Stimulated activated CD4-positive, alpha-beta T cell treated with anti-CD3 and anti-CD28 coated beads, Interleukin-15, amount 100 ng/mL, for 48 hours (primary cell): ENCODE results near the gene MUC13.

Experiments
- DNase-seq, 2 donors: peaks; one replicate each; pipeline ENCODE4 v3.0.0-alpha.2; 2020; ENCODE audit warnings: low read depth in 2 of 2

The MUC13 gene

DNA sequence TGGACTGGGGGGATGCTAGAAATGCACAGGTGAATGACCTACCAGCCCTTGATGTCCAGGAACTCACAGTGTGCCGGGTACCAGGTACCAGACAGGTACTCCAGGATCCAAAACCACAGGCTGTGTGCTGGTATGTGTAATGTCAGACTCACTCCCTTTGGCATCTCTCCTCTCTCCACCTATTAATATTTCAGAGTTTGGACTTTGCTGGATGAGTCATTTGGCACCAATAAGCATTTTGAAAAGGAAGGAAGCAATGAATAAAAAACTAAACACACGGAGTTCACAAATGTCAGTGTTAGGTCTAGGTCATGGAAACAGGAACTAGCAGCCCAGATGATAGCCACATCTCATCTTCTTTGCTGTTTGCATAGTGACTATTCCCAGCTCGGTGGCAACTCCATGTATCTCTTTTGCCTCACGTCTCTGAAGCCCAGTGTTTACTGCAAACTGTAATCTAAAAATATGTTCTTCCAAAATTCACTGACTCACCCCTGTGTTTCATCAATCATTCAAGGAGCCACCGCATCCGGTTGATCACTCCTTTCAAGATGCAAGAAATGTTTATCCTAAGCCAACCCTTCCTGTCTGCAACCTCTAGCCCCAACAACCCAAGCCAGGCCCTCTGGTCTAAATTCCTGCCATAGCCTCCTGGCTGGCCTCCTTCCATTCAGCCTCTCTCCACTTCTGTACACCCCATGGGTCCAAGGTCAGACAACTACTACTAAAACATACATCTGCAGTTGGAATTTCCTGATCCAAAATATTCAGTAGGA, 55.8 kb downstream of the MUC13 start:
- DNase-seq, result no peak

DNA sequence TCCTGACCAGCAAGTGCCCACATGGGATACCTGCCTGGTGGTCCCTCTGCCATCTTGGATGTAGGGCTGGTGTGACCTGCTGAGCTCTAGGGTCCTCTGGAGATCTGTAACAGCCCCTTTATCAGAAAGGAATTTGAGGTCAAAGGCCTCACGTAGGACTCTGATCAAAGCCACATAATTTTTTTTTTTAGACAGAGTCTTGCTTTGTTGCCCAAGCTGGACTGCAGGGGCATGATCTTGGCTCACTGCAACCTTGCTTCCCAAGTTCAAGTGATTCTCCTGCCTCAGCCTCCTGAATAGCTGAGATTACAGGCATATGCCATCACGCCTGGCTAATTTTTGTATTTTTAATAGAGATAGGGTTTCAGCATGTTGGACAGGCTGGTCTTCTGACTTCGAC, 56.9 kb downstream of the MUC13 start:
- no peak for DNase-seq

DNA sequence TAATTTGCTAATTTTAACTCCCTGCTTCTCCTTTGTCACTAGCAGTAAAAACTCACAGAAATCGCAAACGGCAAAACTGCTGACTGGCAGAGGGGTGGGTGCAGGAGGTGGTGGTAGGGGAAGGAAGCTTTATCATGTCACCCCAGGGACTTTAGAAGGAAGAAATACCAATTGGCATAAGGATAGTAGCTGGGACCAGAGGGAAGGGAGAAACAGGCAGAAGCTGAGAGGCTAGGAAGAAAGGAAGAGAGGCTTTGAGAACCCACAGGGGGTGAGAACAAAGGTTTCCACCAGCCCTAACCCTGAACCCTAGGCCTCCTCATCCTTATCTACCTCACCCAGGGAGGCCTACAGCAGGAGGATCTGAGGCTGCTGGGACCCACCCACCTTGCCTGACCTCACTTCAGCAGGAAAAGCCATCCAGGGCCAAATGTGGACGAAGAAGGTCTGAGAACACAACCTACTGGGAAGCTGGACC, 58.1 kb downstream of the MUC13 start:
- DNase-seq, result no peak

DNA sequence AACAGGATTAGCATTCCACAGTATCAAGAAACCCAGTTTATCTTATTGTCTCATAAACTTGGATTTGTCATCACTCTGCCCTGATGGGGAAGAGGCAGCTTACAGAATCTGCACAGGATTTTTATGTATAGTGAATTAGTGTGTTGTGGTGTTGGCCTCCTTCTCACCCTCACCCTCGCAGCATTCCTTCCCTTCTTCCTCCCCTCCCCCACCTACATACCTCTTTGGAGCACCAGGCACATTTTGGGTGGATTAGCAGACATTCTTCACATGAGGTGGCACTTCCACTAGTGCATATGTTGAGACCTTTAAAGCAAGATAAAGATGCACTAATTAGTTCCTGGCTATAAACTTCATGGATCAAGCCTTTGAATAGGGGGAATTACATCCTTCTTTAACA, 61.3 kb downstream of the MUC13 start:
- DNase-seq, result no peak

DNA sequence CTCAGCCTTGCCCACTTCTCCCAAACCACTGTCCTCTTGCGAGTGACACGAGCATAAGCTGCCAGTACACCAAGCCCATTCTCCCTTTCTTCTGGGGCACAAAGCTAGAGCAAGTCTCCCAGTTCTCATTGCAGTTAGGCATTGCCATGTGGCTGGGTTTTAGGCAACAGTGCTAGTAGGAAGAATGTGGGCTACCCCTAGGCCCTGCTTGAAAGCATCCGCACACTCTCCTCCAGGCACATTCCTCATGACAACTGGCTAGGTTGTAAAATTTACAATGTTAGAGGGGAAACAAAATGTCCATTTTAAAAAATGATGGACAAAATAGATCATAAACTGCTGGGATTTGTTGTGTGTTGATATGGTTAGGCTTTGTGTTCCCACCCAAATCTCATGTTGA, 67.0 kb downstream of the MUC13 start:
- no peak for DNase-seq

DNA sequence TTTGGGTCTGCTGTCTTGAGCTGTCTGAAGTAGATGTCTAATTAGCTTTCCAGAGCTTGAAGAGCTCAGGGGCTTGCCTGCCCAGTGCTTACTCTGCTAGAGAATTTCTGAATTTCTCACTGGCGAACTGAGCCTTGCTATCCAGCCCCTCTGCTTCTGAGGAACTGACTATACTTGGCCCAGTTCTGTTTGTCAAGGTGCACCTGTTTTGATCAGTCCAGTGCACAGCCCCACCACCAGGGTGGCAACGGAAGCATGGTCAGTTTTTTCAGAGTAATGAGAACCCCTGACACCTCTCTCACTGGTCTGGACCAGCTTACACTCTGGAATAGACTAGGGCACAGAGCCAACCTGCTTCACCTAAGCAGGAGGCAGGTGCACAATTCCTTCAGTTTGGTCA, 72.5 kb downstream of the MUC13 start:
- DNase-seq, result no peak

DNA sequence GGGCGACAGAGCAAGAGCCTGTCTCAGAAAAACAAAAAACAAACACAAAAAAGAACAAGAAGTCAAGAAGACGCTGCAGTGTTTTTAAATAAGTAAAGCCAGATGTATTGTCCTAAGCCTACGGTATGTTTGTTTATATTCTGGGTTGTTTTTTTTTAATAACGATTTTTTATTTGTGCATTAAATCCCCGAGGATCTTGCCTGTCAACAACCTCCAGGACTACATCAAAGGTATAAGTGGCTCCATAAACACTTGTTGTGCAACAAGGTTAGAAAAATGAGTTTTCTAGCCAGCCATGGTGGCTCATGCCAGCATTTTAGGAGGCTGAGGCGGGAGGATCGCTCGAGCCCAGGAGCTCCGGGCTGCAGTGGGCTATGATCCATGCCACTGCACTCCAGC, 73.5 kb downstream of the MUC13 start:
- no peak for DNase-seq

DNA sequence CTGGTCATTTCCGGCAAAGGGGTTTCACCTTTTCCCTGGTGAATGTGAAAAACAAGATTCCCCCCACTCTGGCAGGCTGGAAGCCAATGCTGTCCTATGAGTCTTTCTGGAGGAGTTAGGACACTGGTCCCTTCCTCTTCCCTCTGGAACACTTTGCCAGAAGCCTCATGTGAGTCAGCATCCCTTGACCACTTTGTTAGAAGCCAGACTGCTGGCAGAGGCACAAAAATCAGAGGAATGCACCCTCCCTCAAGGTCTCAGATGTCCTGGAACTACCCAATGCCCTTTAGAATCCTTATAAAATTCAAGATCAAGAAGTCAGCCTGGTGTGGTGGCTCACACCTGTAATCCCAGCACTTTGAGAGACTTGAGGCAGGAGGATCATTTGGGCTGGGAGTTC, 74.0 kb downstream of the MUC13 start:
- DNase-seq, result no peak

DNA sequence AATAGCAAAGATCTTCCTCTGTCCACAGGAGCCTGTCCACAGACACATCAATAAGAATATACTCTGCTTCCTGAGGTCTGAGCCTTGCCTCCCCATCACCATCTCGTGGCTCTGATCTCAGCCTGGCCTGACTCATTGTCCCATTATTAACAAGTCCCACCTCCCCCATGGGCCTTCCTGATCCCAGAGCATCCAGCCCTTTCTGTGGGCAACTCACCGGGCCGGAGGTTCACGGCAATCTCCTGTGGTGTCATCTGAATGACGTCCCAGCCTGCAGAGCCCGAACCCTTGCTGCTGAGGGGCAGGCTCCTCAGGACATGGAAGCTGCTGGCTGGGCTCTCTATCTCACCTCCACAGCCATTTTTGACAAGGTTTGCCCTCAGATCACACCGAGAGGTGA, 75.5 kb downstream of the MUC13 start:
- no peak for DNase-seq

DNA sequence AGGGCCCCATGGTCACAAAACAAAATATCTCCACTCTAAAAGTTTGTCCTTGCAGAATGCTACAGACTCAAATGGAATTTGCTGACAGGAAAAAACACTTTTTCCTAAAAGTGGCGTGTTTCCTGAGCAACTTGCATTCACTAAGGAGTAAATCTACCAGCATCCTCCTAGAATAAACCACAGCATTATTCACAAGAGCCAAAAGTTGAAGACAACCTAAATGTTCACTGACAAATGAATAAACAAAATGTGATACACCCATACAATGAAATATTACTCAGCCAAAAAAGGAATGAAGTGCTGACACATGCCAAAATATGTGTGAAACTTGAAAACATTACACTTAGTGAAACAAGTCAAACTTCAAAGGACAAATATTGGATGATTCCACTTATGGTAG, 76.3 kb downstream of the MUC13 start:
- DNase-seq, result no peak

DNA sequence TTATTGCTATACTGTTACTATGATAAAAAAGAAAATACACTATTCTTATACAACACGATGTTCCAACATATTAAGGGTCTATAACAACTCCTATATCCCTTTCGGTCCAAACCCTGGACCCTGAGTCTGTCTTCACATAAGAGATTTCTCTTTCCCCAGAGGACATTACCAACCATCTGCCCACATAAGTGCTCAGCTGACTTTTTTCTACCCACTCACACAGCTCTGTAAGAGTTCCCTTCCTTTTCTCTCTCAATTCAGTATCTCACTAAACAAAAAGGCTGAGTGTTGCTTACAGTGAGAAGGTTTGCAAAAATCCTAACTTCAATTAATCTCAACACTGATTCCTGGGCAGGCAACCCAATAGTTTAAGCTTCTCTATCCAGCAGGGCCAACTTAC, 77.9 kb downstream of the MUC13 start:
- no peak for DNase-seq
